Neutrophil (primary cell): Measurements from ENCODE around the gene CLASP1.

Experiments used
- H3K27ac ChIP-seq: fragments of 200-600 bp; sonication (generic); 2 replicates; pipeline ENCODE4 v1.5.1; 2016; ENCODE audit warnings: mild to moderate bottlenecking, moderate library complexity
- H3K27me3 ChIP-seq: fragments of 200-600 bp; sonication (generic); 2 replicates; pipeline ENCODE4 v1.6.0; 2016; ENCODE audit warnings: mild to moderate bottlenecking
- H3K36me3 ChIP-seq: fragments of 200-600 bp; sonication (generic); 2 replicates; pipeline ENCODE4 v1.5.1; 2017
- H3K4me1 ChIP-seq, 2 experiments: fragments of 200-600 bp in 1 of 2; sonication (generic) in 1 of 2; 1 replicate in 1 of 2; 2 replicates in 1 of 2; pipeline versions ENCODE4 v1.5.1 to v1.6.1; 2013 to 2016; ENCODE audit warnings: low read depth in 1 of 2, low read length in 1 of 2, mild to moderate bottlenecking in 1 of 2, moderate library complexity in 1 of 2; ENCODE audit not compliant: control insufficient read depth in 1 of 2, insufficient read depth in 1 of 2
- H3K4me3 ChIP-seq, 2 experiments: fragments of 200-600 bp in 1 of 2; sonication (generic) in 1 of 2; 1 replicate in 1 of 2; 2 replicates in 1 of 2; pipeline ENCODE4 v1.5.1; 2013 to 2016; ENCODE audit warnings: low read depth in 1 of 2, low read length in 1 of 2, mild to moderate bottlenecking in 1 of 2, moderate library complexity in 1 of 2
- H3K9me3 ChIP-seq: fragments of 200-600 bp; sonication (generic); 2 replicates; pipeline ENCODE4 v1.5.1; 2016
- TF ChIP-seq, protein P1 (sequence below): fragments of 200-600 bp; sonication (generic); IDR thresholded peaks from 2 replicates; pipeline ENCODE4 v1.5.1; 2016; ENCODE audit warnings: antibody characterized with exemption

Gene CLASP1

DNA sequence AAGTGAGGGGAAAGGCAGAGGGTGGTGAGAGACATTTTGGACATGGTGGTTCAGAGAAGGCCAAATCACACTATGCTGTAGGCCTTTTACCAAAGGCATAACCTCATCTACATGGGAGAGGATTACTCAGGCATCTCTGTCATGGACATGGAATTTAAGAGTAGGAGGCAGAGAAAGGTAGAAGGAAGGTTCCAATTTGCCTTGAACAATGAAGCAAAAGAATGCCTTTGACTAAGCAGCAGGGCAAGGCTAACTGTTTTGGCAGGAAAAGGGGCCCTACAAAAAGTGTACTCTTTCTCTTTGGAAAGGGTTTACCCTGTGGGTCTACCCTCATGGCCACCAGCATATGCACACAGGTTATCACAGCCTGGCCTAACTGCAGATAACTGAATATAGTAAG lies 164.2 kb downstream of the CLASP1 start:
- Histone ChIP-seq H3K4me3 (no peak overlapping the region), H3K27ac (no peak overlapping the region), H3K36me3 (peaks cover 20% of the 10 kb centered on the region), H3K9me3 (no peaks in the 10 kb centered on the region), H3K4me1 (peaks cover 0 to 5% of the 10 kb centered on the region in 2 experiments), H3K27me3 (no peaks in the 10 kb centered on the region)
- TF ChIP-seq, protein P1, sequence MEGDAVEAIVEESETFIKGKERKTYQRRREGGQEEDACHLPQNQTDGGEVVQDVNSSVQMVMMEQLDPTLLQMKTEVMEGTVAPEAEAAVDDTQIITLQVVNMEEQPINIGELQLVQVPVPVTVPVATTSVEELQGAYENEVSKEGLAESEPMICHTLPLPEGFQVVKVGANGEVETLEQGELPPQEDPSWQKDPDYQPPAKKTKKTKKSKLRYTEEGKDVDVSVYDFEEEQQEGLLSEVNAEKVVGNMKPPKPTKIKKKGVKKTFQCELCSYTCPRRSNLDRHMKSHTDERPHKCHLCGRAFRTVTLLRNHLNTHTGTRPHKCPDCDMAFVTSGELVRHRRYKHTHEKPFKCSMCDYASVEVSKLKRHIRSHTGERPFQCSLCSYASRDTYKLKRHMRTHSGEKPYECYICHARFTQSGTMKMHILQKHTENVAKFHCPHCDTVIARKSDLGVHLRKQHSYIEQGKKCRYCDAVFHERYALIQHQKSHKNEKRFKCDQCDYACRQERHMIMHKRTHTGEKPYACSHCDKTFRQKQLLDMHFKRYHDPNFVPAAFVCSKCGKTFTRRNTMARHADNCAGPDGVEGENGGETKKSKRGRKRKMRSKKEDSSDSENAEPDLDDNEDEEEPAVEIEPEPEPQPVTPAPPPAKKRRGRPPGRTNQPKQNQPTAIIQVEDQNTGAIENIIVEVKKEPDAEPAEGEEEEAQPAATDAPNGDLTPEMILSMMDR, result no peak

GRCh38 chr2:121483846-121484245 lies 165.4 kb downstream of the CLASP1 start:
- Histone ChIP-seq H3K4me3 (no peak overlapping the region), H3K9me3 (no peaks in the 10 kb centered on the region), H3K36me3 (peaks cover 20% of the 10 kb centered on the region), H3K4me1 (no peaks in the 10 kb centered on the region), H3K27me3 (no peaks in the 10 kb centered on the region), H3K27ac (peak overlapping the region; percentile 19)
- TF ChIP-seq, protein P1, result no peak

DNA sequence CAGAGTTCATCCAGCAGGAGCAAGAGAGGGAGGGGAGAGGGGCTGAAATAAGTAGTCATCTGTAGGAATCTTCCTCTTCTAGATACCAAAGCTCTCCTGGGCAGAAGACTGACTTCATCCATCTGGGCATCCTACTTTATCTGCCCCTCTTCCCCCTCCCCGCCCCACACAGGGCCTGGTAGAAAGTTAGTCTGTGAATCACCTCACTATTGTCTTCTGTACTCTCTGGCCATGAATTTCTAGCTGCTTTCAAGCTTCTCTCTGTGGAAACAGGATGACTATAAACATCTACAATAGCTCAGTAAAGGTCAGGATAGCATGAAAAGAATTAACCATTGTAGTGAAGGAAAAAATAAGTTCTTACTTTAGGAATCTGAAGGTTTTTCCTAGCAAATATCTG lies 166.2 kb downstream of the CLASP1 start:
- TF ChIP-seq, protein P1, result no peak
- no peaks in the 10 kb centered on the region for H3K9me3 ChIP-seq
- no peak overlapping the region for H3K27ac ChIP-seq
- H3K4me3 ChIP-seq, result no peak overlapping the region
- no peaks in the 10 kb centered on the region for H3K4me1 ChIP-seq
- no peaks in the 10 kb centered on the region for H3K27me3 ChIP-seq
- H3K36me3 ChIP-seq, result peaks cover 20% of the 10 kb centered on the region

- TF ChIP-seq, protein P1, result no peak
- Histone ChIP-seq H3K4me3 (no peak overlapping the region), H3K36me3 (peaks cover 20% of the 10 kb centered on the region), H3K27me3 (no peaks in the 10 kb centered on the region), H3K9me3 (no peaks in the 10 kb centered on the region), H3K27ac (no peak overlapping the region), H3K4me1 (no peaks in the 10 kb centered on the region)
Observed at GRCh38 chr2:121480826-121481225, 168.4 kb downstream of the CLASP1 start.

DNA sequence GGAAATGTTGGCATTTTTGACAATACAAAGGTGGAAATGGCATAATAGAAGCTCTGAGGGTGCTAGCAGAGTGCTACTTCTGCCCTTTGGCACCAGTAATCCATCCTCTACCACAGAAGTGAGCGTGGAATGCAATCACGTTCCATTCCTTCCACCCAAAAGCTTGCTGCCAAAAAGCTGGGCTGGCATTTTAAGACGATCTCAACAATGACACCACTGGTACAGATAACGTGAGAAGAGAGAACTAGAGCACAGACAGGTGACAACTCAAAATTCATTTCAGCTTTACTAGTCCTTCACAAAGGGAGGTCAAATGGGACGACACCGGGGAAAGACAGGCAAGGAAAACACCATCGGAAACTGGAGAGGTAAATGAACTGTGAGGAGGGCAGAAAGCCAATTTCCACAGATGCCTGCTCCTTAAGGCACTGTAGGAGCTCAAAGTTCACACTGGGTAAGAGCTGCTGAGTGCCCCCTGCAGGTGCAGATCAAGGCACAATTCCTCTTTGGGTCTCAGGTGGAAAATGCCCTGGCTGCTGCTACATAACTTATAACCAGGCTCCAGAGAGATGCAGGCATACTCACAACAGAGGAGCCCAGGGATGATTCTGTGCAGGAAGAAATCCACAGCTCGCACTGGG lies 169.3 kb downstream of the CLASP1 start:
- Histone ChIP-seq H3K27me3 (no peaks in the 10 kb centered on the region), H3K4me1 (no peaks in the 10 kb centered on the region), H3K27ac (no peak overlapping the region), H3K9me3 (no peaks in the 10 kb centered on the region), H3K4me3 (no peak overlapping the region), H3K36me3 (peaks cover 20% of the 10 kb centered on the region)
- TF ChIP-seq, protein P1, result no peak
